Globus pallidus (tissue), 1 donor: ENCODE results near the gene C1QTNF8.
"Not testable (repeated sequence)": the region's sequence is repeated elsewhere in the genome, so short reads cannot be mapped to it uniquely, and the experiment has no call there.

Experiments
- DNase-seq: peaks from one replicate; pipeline ENCODE4 v3.0.0-alpha.2; 2015; ENCODE audit warnings: low spot score

The C1QTNF8 gene

GRCh38 chr16:1093284-1094123 is 2.5 kb downstream of the C1QTNF8 start:
- no peak for DNase-seq

DNA sequence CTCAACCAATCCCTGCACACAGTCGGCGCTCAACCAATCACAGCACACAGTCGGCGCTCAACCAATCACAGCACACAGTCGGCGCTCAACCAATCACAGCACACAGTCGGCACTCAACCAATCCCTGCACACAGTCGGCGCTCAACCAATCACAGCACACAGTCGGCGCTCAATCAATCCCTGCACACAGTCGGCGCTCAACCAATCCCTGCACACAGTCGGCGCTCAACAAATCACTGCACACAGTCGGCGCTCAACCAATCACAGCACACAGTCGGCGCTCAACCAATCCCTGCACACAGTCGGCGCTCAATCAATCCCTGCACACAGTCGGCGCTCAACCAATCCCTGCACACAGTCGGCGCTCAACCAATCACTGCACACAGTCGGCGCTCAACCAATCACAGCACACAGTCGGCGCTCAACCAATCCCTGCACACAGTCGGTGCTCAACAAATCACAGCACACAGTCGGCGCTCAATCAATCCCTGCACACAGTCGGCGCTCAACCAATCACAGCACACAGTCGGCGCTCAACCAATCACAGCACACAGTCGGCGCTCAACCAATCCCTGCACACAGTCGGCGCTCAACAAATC is 3.3 kb downstream of the C1QTNF8 start:
- not testable (repeated sequence) for DNase-seq

- no peak for DNase-seq
Measured at GRCh38 chr16:1091992-1092552, 4.0 kb downstream of the C1QTNF8 start.

DNA sequence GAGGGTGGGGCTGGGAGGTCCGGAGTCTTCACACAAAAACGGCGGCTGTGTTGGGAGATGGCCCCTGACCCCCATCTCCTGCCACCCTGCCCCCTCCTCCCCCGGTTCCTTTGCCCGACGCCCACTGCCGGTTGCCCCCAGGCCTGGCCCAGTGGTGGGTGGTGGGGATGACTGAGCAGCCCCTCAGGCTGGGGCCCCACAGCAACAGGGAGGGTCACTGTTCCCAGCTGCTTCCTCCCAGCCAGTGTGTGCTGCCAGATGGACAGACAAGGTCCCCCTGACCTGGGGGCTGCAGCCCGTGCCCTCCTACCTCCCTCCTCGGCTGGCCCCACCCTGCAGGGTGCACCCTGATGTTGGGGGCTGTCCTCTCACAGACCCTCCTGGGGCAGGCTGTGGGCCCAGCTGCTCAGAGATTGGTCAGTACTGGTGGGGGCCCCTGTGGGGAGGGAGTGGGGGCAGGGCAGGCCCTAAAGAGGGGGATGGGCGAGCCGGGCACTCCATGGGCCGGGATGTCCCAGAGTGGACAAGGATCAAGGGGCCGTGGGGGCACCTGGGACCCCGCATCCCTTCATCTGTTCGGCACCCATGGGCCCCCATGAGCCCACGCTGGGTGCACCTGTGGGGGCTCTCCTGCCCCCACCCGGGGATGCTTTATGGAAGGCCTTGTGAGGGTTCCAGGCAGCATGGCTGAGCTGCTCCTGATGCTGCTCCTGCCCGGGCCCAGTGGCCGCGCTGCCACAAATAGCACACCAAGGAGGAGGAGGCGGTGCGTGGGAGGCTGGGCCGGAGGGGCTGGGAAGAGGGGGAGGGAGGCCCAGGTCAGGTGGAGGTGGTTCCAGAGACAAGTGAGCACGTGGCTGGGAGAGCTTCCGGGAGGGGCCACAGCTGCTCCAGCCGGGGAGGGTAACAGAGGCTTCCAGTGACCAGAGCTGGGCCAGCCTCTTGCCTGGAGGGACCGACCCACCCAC is 5.1 kb downstream of the C1QTNF8 start:
- DNase-seq: no peak

DNA sequence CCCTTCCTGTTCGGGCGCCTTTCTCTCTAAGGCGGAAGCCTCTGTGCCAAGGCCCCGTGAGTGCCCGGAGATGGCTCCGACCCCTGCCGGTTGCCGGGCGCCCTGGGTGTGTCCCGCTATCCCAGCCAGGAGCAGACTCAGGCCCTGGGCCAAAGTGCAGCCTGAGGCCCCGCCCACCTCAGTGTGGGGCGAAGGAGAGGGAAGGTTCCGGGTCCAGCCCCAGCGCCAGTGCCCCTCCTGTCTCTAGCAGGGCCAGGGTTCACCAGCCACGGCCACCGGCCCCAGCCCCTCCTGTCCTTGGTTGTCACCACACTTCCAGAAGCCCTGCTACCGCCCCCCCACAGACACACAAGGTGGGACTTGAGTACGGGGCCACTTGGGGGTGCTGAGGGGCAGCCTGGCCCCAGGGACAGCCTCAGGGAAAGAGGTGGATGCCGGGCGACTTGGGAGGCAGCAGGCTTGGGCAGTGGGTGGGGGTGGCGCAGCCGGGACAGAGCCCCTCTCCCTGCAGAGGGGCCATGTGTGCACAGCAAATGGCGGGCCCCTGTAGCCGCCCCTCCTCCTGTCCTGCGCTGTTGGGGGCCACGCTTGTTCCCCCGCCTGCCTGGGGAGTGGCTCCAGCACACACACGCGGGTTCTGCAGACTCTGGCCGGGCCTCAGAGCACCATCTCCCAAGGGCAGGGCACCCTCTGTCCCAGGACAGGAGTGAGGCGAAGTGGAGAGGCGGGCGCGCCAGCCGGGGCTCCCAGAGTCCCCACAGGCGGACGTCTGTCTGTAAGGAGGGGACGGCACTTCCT is 6.0 kb downstream of the C1QTNF8 start:
- DNase-seq: no peak

DNA sequence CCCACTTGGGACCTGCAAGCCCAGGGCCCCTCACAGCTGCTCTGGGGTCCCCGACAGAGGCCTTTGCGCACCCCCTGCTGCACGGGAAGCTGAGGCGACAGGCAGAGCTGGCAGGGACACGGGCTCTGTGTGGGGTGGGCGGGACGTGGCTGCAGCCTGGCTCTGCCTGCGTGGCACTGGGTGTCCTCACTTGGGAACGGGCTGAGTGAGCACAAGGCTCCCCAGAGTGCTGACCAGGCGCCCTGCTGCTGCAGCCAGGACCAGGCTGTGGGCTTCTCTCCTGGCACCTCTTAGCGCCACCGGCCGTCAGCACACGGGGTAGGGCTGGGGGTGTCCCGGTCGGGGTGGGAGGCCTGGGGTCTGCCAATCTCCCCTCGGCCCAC is 6.6 kb downstream of the C1QTNF8 start:
- no peak for DNase-seq

DNA sequence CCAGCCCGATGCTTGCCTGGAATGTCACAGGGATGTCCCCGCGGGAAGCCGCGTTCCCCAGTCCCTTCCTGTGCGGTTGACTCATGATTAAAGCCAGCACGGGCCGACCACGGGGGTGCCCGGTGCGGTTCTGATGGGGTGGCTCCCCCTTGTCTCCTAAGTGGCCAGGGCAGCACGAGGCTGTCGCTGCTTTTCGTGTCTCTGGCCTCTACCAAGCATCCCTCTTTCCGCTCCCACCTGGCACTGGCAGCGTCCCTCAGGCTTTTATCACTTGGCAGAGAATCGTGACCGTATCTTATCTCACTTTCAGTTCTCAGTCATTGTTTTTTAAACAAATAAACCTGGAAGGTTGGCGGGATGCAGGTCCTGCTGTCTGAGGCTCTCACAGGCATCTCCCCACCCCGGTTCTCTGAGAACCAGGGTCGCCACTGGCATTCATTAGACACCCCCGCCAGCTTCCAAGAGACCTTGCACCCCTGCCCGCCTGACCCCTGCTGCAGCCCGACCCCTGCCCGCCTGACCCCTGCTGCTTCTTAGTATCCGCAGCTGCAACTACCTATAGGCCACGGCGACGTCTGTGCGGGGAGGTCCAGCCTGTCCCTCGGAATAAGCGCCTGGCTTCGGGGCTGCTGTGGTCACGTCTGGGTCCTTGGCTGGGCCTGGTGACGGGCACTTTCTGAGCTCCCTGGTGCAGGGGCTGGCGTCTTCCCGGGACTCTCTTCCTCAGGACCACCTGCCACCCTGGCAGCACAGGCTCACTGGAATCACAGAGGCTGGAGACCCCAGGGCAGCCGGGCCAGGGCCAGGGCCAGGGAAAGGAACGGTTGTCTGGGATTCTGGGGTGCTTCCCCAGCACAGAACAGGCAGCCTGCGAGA is 7.5 kb downstream of the C1QTNF8 start:
- DNase-seq: no peak

GRCh38 chr16:1086443-1086842 is 9.6 kb downstream of the C1QTNF8 start:
- not testable (repeated sequence) for DNase-seq

DNA sequence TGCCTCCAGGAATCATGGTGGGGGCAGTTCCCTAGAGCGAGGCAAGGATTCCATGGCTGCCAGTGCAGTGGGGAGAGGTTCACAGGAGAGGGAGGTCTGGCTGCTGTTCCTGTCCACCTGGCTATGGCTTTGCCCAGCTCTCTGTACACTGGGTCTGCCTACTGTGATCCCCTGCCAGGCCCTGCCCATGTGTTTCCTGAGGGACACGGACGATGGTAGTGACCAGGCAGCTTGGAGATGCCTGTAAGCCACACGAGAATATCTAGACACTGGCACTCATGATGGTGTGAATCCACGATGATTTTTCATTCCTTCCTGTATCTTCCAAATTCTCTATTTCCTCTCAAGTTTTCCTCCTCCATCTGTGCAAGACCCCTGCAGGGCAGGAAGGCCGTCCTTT is 11.1 kb downstream of the C1QTNF8 start:
- DNase-seq: no peak

DNA sequence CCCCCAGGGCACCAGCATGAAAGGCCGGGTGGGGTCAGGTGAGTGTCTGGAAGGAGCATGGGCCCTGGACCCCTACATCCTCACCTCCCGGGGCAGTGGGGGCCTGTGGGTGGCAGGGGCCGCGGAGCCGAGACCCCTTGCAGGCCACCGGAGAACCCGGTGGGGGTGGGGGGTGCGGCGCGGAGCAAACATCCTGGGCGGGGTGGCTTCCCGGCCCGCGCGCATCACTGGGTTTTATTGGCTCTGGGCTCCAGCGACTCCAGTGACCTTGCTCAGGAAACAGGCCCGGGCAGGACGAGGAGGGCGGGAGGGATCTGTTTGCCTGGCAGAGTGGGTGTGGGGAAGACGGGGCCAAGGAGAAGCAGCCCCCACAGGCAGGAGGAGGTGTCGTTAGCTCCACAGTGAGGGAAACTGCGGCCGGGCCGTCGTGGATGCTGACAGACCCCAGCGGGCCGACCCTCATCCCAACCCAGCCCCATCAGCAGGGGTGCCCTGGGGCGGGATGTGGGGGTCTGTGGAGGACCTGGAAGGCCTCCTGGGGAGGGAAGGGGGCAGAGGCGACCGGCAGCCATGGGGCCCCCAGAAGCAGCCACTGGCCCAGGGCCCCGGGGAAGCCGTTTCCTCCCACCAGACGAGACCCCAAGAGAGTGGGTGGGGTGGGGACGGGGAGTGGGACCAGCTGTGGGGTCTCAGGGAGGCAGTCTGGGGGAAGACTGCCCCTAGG is 12.9 kb downstream of the C1QTNF8 start:
- no peak for DNase-seq

GRCh38 chr16:1082266-1082951 is 13.6 kb downstream of the C1QTNF8 start:
- DNase-seq: no peak

GRCh38 chr16:1081734-1082265 is 14.2 kb downstream of the C1QTNF8 start:
- no peak for DNase-seq

DNA sequence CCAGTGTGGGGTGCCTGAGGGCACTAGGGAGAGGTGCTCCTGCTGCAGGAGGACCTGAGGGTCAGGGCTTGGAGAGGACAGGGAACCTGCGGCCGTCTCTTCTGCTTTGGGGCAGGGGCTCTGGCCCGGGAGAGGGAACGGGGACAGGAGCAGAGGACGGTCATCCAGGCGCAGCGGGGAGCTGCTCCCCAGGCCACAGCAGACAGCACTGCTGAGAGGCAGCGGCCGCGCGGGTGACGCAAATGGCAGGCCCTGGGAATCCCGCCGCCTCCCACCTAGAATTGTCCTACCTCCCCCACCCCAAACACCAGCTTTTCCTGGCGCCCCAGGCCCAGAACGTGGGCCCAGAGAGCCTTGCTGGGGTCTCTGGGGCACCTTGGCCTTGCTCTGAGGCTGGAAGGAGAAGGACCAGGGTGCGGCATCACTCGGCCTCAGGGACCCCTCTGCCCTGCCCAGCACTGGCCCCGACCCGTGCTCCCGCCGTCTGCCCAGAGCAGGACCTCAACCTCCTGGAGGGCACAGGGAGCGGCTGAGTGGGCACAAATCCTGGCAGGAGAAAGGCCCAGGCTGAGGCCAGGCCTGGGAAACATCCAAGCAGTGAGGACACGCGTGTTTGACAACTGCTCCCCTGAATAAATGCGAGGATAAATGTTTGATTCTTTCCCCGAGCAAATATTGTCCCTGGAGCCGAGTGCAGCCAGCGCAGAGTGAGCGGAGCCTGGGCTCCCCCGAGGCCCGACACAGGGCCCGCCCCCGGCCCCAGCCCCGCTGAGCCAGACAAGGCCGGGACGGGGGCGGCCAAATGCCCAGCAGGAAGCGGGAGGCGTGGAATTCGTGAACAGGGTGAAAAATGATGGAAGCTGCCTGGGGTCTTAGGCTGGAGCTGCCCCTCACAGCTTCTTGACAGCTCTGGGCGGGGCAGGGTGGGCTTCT is 15.0 kb downstream of the C1QTNF8 start:
- no peak for DNase-seq

- no peak for DNase-seq
Measured at GRCh38 chr16:1079786-1080525, 16.1 kb downstream of the C1QTNF8 start.

- no peak for DNase-seq
Measured at GRCh38 chr16:1079341-1079740, 16.7 kb downstream of the C1QTNF8 start.

- DNase-seq: no peak
Measured at GRCh38 chr16:1078579-1079021, 17.4 kb downstream of the C1QTNF8 start.
